ENCODE data around the gene PHF19.

Gene PHF19

GRCh38 chr9:120842685-120843485, 34.1 kb downstream of the PHF19 start, which contains the start of gene PSMD5:
PSMD5 (minus strand) TSS chr9:120842922; CDS start chr9:120842909, 13 bp downstream.
- peak; percentile 100 for DNase-seq (ENCODE audit: low spot score)
- H3K4me3 ChIP-seq = peak within 1 kb of the TSS; percentile 96
- peak within 1 kb of the TSS; percentile 92 to 96 for H3K27ac ChIP-seq
- no peak for TF ChIP-seq CTCF (IDR thresholded peaks at IDR 0.05)

DNA sequence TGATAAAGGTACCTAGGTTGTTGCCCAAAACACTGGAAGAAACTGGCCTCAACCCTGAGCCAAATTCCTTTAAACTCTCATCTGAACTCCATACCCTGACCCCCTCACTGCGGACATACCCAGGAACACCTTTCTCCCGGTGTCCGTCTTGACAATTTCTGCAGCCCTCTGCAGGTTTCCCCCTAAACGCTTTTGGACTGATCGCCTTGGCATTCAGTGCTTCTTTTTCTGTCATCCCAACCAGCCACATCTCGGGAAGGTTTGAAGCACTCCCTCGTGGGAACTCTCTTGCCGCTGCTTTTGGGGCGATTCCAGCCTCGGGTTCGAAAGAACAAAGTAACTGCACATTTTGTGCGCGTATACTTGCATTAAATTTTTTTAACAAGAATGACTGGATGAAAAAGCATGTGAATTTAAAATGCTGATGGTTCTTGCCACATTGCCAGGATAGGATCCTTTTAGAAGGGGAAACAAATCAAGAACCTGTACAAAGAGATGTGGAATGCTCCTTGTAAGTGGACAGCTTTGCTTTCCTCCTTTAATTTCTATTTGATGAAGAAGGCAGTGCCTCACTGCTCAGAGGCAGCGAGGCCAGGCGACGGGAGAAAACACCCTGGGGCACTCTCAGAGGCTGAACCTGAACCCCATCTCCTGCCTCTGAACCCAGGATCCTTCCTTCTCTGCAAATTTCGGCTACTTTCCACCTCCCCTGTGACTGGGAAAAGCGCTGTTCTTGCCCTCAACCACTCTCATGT, 34.9 kb downstream of the PHF19 start:
- Histone ChIP-seq H3K27ac (peak overlapping the region; percentile 92 to 96), H3K4me3 (peak overlapping the region; percentile 96)
- TF ChIP-seq CTCF (IDR thresholded peaks at IDR 0.05) = no peak
- DNase-seq (ENCODE audit: low spot score) = no peak

DNA sequence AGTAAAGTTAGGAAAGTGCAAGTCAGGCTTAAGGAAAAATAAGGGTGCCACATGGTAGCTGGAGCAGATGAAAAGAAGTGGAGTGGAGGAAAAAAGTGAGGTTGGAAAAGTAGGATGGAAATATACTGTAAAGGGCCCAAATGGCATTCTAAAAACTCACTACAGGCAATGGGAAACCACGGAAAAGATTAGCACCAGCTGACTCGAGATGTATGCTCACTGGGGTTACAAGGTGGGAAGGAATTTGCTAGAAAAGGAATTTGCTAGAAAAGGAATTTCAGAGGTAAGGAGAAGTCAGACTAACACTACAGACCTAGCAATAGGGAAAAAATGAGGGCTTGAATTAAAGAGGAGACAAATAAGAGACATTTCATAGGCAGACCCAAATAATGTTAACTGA, 37.8 kb downstream of the PHF19 start:
- no peak overlapping the region for H3K4me3 ChIP-seq
- no peak overlapping the region for H3K27ac ChIP-seq
- no peak for TF ChIP-seq CTCF (IDR thresholded peaks at IDR 0.05)
- no peak for DNase-seq (ENCODE audit: low spot score)

GRCh38 chr9:120837921-120838320, 39.1 kb downstream of the PHF19 start:
- no peak overlapping the region for H3K27ac ChIP-seq
- H3K4me3 ChIP-seq = no peak overlapping the region
- no peak for DNase-seq (ENCODE audit: low spot score)
- no peak for TF ChIP-seq CTCF (IDR thresholded peaks at IDR 0.05)

DNA sequence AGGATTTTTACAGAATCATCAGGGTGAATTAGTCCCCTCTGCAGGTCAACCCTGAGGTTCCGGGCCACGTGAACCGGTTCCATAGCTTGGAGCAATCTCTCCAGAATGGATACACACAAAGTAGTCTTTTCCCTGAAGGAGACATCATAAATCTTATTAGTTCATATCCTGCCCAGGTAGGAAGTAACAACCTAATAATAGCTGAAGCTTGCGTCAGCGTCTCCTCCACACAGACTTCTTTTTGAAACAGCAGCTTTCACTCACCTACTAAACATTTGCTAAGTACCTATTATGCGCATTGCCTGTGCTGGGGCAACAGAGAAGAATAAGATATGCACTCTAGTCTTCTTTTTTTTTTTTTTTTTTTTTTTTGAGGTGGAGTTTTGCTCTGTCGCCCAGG, 43.7 kb downstream of the PHF19 start:
- no peak for DNase-seq (ENCODE audit: low spot score)
- TF ChIP-seq CTCF (IDR thresholded peaks at IDR 0.05) = no peak
- H3K27ac ChIP-seq = no peak overlapping the region
- H3K4me3 ChIP-seq = no peak overlapping the region

DNA sequence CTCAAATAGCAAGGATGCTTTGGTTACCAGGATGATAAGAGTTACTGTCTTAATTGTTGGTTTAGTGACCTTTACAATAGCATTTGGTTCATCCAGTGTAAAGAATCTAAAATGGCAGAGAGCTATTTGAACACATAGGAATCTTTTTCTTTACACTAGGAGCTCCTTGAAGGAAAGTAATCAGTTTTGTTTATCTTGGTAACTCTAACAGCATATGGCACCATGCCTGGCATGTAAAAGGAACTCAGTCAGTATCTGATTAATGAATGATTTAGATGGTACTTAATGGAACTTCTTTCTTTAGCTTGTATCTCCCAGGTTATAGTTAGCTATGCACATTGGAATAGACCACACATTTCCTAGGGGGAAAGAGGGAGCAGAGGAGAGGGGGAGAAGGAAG, 44.2 kb downstream of the PHF19 start:
- no peak for DNase-seq (ENCODE audit: low spot score)
- Histone ChIP-seq H3K4me3 (no peak overlapping the region), H3K27ac (no peak overlapping the region)
- TF ChIP-seq CTCF (IDR thresholded peaks at IDR 0.05) = no peak

All from coronary artery (tissue), 2 donors.